ENCODE data around the gene CACNA1E.

The CACNA1E gene

GRCh38 chr1:181483285-181484195 lies at the start of gene CACNA1E:
TSS of gene CACNA1E (plus strand) at chr1:181483517. CDS start at chr1:181483745, 228 bp downstream.
- DNase-seq: no peak

- no peak for DNase-seq
Observed at GRCh38 chr1:181433931-181434330, 49.4 kb upstream of the CACNA1E start.

GRCh38 chr1:181438013-181438412 lies 45.3 kb upstream of the CACNA1E start:
- no peak for DNase-seq

GRCh38 chr1:181440510-181440909 lies 42.8 kb upstream of the CACNA1E start:
- DNase-seq: no peak

GRCh38 chr1:181442181-181442525 lies 41.2 kb upstream of the CACNA1E start:
- DNase-seq: no peak

- no peak for DNase-seq
Observed at GRCh38 chr1:181443231-181443853, 40.0 kb upstream of the CACNA1E start.

- no peak for DNase-seq
Observed at GRCh38 chr1:181445436-181445835, 37.9 kb upstream of the CACNA1E start.

GRCh38 chr1:181448461-181448860 lies 34.9 kb upstream of the CACNA1E start:
- DNase-seq: no peak

GRCh38 chr1:181451661-181452230 lies 31.6 kb upstream of the CACNA1E start:
- no peak for DNase-seq

- no peak for DNase-seq
Observed at GRCh38 chr1:181452746-181453145, 30.6 kb upstream of the CACNA1E start.

GRCh38 chr1:181453541-181454201 lies 29.6 kb upstream of the CACNA1E start:
- DNase-seq: no peak

- DNase-seq: no peak
Observed at GRCh38 chr1:181456551-181456950, 26.8 kb upstream of the CACNA1E start.

GRCh38 chr1:181458419-181458818 lies 24.9 kb upstream of the CACNA1E start:
- no peak for DNase-seq

GRCh38 chr1:181459067-181459466 lies 24.2 kb upstream of the CACNA1E start:
- no peak for DNase-seq

- no peak for DNase-seq
Observed at GRCh38 chr1:181469829-181470228, 13.5 kb upstream of the CACNA1E start.

GRCh38 chr1:181475580-181475979 lies 7.7 kb upstream of the CACNA1E start:
- no peak for DNase-seq

GRCh38 chr1:181476581-181476980 lies 6.7 kb upstream of the CACNA1E start:
- DNase-seq: no peak

- DNase-seq: no peak
Observed at GRCh38 chr1:181478306-181478705, 5.0 kb upstream of the CACNA1E start.

- DNase-seq: peak; percentile 34
Observed at GRCh38 chr1:181479137-181479745, 4.1 kb upstream of the CACNA1E start.

GRCh38 chr1:181482001-181482430 lies 1.3 kb upstream of the CACNA1E start:
- no peak for DNase-seq

- no peak for DNase-seq
Observed at GRCh38 chr1:181482521-181483284, 614 bp upstream of the CACNA1E start.

GRCh38 chr1:181484821-181485220 lies 1.5 kb downstream of the CACNA1E start:
- no peak for DNase-seq

All from GDM1 (cell line).